HepG2 (cell line): Measurements from ENCODE around the gene ARHGAP10. TPM values are rescaled to one million over a fixed set of nuclear protein-coding genes. Genes with fewer than 3 reads are reported as not detected.

Experiments
- ASH2L ChIP-seq: fragments of 300-600, 200-600 bp; sonication (generic); IDR thresholded peaks from 2 replicates; pipeline ENCODE4 v1.7.0; 2017; ENCODE audit warnings: low read depth, mild to moderate bottlenecking, moderate library complexity, mixed read lengths, low read length; ENCODE audit not compliant: insufficient read length
- CHD4 ChIP-seq: fragments of 200-600 bp; sonication (generic); IDR thresholded peaks from 2 replicates; pipeline ENCODE4 v1.7.0; 2017; ENCODE audit warnings: mild to moderate bottlenecking, low read length, borderline replicate concordance
- MEIS2 ChIP-seq: sonication (generic); formaldehyde crosslinking; IDR thresholded peaks from 2 replicates; pipeline ENCODE4 v1.9.0; 2021; ENCODE audit warnings: mild to moderate bottlenecking, missing genetic modification reagents
- MTF1 ChIP-seq: sonication (generic); formaldehyde crosslinking; IDR thresholded peaks from 2 replicates; pipeline ENCODE4 v1.5.0; 2020; ENCODE audit warnings: missing genetic modification reagents
- MXD1 ChIP-seq: sonication (generic); formaldehyde crosslinking; IDR thresholded peaks from 2 replicates; pipeline ENCODE4 v1.4.0; 2020; ENCODE audit warnings: mild to moderate bottlenecking, missing genetic modification reagents
- NR2C2 ChIP-seq: sonication (generic); formaldehyde crosslinking; IDR thresholded peaks from 2 replicates; pipeline ENCODE4 v1.4.0; 2020; ENCODE audit warnings: missing genetic modification reagents, mild to moderate bottlenecking, moderate library complexity, borderline replicate concordance
- SAP130 ChIP-seq: IDR thresholded peaks from 2 replicates; pipeline ENCODE4 v1.6.1; 2016; ENCODE audit warnings: low read depth
- TEF ChIP-seq: sonication (generic); formaldehyde crosslinking; IDR thresholded peaks from 2 replicates; pipeline ENCODE4 v1.5.0; 2020; ENCODE audit warnings: missing genetic modification reagents
- ZBTB3 ChIP-seq: sonication (generic); formaldehyde crosslinking; IDR thresholded peaks from 2 replicates; pipeline ENCODE4 v1.4.0; 2020; ENCODE audit warnings: low read depth, mild to moderate bottlenecking, moderate library complexity, missing genetic modification reagents, borderline replicate concordance
- ZNF407 ChIP-seq: sonication (generic); formaldehyde crosslinking; IDR thresholded peaks from one replicate; pipeline ENCODE4 v1.5.1; 2020; ENCODE audit warnings: mild to moderate bottlenecking, missing genetic modification reagents; ENCODE audit errors: not compliant biosample characterization
- ZNF775 ChIP-seq: sonication (generic); formaldehyde crosslinking; IDR thresholded peaks from 2 replicates; pipeline ENCODE4 v1.4.0; 2020; ENCODE audit warnings: missing genetic modification reagents, mild to moderate bottlenecking, moderate library complexity, borderline replicate concordance
- ZNF816 ChIP-seq: sonication (generic); formaldehyde crosslinking; IDR thresholded peaks from 2 replicates; pipeline ENCODE4 v1.8.0; 2022; ENCODE audit warnings: missing genetic modification reagents, mild to moderate bottlenecking, borderline replicate concordance
- ZSCAN25 ChIP-seq: sonication (generic); formaldehyde crosslinking; IDR thresholded peaks from 2 replicates; pipeline ENCODE4 v1.8.0; 2022; ENCODE audit warnings: mild to moderate bottlenecking, missing genetic modification reagents
- polyA plus RNA-seq, 8 experiments: library from polyadenylated mRNA; depleted of rRNA in 3 of 8; stranded (reverse) in 7 of 8; unstranded in 1 of 8; fragments of >200 nt; fragmentation: Illumina TruSeq in 4 of 8; extraction: Trizol in 4 of 8; gene quantifications; 2 replicates each; pipeline versions ENCODE4 v1.2.1 to v1.2.3, GENCODE V29; 2011 to 2016; ENCODE audit warnings: low read depth in 4 of 8, missing spikeins in 1 of 8, mixed read lengths in 1 of 8; ENCODE audit not compliant: insufficient read depth in 1 of 8
- total RNA-seq, 5 experiments: library from RNA; depleted of rRNA; stranded (reverse); fragments of >200 nt; fragmentation: Illumina TruSeq; extraction: Trizol; gene quantifications; 2 replicates each; pipeline ENCODE4 v1.2.3, GENCODE V29; 2016; ENCODE audit warnings: low read depth in 1 of 5
- TF ChIP-seq, protein P1 (sequence below): sonication (generic); formaldehyde crosslinking; IDR thresholded peaks from 2 replicates; pipeline ENCODE4 v1.4.0; 2020; ENCODE audit warnings: missing genetic modification reagents, borderline replicate concordance
- TF ChIP-seq, protein P2 (sequence below): sonication (generic); formaldehyde crosslinking; IDR thresholded peaks from 2 replicates; pipeline ENCODE4 v1.8.0; 2022; ENCODE audit warnings: missing genetic modification reagents, low read depth, mild to moderate bottlenecking, borderline replicate concordance

The ARHGAP10 gene
- total and polyA plus RNA-seq, 2 of the 13 experiments (the other 11 are each of a cell fraction or from before 2014, with no cell fraction given), result 0.45 to 1.6 TPM

DNA sequence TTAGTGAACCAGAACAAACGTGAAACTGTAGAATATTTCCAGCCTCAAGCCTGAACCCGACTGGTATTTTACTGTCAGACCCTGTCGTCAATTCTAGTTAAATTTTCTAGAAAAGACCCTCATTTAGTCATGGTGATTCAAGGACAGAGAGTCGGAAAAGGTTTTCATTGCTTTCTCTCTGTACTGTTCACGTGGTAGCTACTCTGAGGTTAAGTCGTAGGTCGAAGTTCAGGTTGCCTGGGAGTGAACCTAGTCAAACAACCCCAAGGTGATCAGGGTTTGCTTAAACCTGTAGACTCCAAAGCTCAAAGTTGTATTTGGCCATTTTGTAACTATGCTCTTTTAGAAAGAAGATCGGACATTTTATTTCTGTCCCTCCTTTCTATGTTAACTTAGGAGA is 283.6 kb downstream of the ARHGAP10 start (continued):
- no peak for TF ChIP-seq ZNF407
- TF ChIP-seq NR2C2 (CRISPR knock-in tag), result peak; percentile 72
- TF ChIP-seq CHD4, result no peak
- TF ChIP-seq MEIS2 (CRISPR knock-in tag), result no peak
- TF ChIP-seq SAP130 (CRISPR knock-in tag), result no peak
- TF ChIP-seq ASH2L, result peak; percentile 25
- TF ChIP-seq MXD1 (CRISPR knock-in tag), result no peak
- TF ChIP-seq ZBTB3 (CRISPR knock-in tag), result no peak
- TF ChIP-seq, protein P1, sequence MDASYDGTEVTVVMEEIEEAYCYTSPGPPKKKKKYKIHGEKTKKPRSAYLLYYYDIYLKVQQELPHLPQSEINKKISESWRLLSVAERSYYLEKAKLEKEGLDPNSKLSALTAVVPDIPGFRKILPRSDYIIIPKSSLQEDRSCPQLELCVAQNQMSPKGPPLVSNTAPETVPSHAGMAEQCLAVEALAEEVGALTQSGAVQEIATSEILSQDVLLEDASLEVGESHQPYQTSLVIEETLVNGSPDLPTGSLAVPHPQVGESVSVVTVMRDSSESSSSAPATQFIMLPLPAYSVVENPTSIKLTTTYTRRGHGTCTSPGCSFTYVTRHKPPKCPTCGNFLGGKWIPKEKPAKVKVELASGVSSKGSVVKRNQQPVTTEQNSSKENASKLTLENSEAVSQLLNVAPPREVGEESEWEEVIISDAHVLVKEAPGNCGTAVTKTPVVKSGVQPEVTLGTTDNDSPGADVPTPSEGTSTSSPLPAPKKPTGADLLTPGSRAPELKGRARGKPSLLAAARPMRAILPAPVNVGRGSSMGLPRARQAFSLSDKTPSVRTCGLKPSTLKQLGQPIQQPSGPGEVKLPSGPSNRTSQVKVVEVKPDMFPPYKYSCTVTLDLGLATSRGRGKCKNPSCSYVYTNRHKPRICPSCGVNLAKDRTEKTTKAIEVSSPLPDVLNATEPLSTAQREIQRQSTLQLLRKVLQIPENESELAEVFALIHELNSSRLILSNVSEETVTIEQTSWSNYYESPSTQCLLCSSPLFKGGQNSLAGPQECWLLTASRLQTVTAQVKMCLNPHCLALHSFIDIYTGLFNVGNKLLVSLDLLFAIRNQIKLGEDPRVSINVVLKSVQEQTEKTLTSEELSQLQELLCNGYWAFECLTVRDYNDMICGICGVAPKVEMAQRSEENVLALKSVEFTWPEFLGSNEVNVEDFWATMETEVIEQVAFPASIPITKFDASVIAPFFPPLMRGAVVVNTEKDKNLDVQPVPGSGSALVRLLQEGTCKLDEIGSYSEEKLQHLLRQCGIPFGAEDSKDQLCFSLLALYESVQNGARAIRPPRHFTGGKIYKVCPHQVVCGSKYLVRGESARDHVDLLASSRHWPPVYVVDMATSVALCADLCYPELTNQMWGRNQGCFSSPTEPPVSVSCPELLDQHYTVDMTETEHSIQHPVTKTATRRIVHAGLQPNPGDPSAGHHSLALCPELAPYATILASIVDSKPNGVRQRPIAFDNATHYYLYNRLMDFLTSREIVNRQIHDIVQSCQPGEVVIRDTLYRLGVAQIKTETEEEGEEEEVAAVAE (CRISPR knock-in tag), result no peak
- no peak for TF ChIP-seq ZSCAN25 (CRISPR knock-in tag)
- TF ChIP-seq, protein P2, sequence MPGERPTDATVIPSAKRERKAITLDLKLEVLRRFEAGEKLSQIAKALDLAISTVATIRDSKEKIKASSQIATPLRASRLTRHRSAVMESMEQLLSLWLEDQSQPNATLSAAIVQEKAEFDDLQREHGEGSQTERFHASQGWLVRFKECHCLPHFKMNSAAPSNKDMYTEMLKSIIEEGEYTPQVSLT (CRISPR knock-in tag), result no peak
- TF ChIP-seq TEF (CRISPR knock-in tag), result no peak
- TF ChIP-seq ZNF816, result no peak
- TF ChIP-seq ZNF775 (CRISPR knock-in tag), result no peak
- TF ChIP-seq MTF1, result no peak
